ENCODE data around the gene OR1D5. TPM values are rescaled to one million over a fixed set of nuclear protein-coding genes. Genes with fewer than 3 reads are reported as not detected.

OR1D5 gene
- polyA plus RNA-seq, 1 of the 3 experiments (the other 2 are of a cell fraction): not detected

DNA sequence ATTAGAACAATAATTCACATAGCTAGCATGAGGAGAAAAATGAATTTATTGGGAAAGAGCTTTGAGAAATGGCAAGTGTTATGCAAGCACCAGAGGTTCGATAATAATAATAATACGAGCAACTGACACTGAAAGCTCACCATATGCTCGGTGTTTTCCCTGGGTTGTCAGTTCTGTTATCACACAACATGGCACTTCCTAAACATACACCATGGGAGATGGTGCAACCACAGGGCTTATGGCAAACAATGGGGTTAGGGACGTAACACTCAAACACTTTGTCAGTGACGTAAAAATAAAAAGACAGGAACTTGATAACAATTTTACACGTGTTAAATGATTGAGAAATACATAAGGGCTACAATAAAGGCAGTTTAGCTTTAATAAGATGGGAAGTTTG lies 23.7 kb downstream of the OR1D5 start:
- Histone ChIP-seq H3K9me2 (no peaks in the 10 kb centered on the region), H3K4me3 (ENCODE audit: low read depth in 2 of 2, low read length in 1 of 2) (no peak overlapping the region), H3K9me3 (no peaks in the 10 kb centered on the region), H4K20me1 (ENCODE audit: insufficient read depth) (no peaks in the 10 kb centered on the region), H3K4me1 (ENCODE audit: control insufficient read depth in 1 of 2, insufficient read depth in 2 of 2, low read depth in 1 of 2, low read length in 1 of 2) (no peaks in the 10 kb centered on the region), H3K9ac (no peak overlapping the region), H3K27me3 (ENCODE audit: insufficient read depth) (no peaks in the 10 kb centered on the region), H3K36me3 (replicated peaks in 1 of 2; ENCODE audit: control insufficient read depth in 1 of 2, insufficient read depth in 2 of 2, low read length in 1 of 2) (no peaks in the 10 kb centered on the region), H3K79me2 (ENCODE audit: insufficient read depth) (no peaks in the 10 kb centered on the region), H3K27ac (ENCODE audit: low read depth in 2 of 2, low read length in 1 of 2) (no peak overlapping the region), H3F3A (replicated peaks; ENCODE audit: insufficient read depth) (no peaks in the 10 kb centered on the region), H3K4me2 (no peak overlapping the region), H2AFZ (ENCODE audit: low read depth) (no peak overlapping the region)
- ChIA-PET CTCF (interaction anchor here (0.9 to 2.1 kb wide), 7 partner anchors 9 to 608 kb away, joined by 3 to 18 read pairs (median 5); no protein-coding TSS in a partner anchor), POLR2A (interaction anchor here (0.7 to 2.0 kb wide), 3 partner anchors 9 to 252 kb away, joined by 3 to 5 read pairs (median 3); no protein-coding TSS in a partner anchor)
- no peak for TF ChIP-seq POLR2AphosphoS5 (IDR thresholded peaks at IDR 0.05; ENCODE audit: low read depth, low read length)
- no peak for TF ChIP-seq RAD21 (IDR thresholded peaks at IDR 0.05; ENCODE audit: low read length)
- no peak for TF ChIP-seq MEF2A (IDR thresholded peaks at IDR 0.05; ENCODE audit: borderline replicate concordance, low read depth)
- no peak for TF ChIP-seq TEAD4 (IDR thresholded peaks at IDR 0.05; ENCODE audit: borderline replicate concordance, insufficient read depth)
- no peak for TF ChIP-seq RFX5 (IDR thresholded peaks at IDR 0.05; ENCODE audit: low read length)
- TF ChIP-seq TAF1 (IDR thresholded peaks at IDR 0.05; ENCODE audit: borderline replicate concordance, low read depth, low read length): no peak
- TF ChIP-seq, protein P1, sequence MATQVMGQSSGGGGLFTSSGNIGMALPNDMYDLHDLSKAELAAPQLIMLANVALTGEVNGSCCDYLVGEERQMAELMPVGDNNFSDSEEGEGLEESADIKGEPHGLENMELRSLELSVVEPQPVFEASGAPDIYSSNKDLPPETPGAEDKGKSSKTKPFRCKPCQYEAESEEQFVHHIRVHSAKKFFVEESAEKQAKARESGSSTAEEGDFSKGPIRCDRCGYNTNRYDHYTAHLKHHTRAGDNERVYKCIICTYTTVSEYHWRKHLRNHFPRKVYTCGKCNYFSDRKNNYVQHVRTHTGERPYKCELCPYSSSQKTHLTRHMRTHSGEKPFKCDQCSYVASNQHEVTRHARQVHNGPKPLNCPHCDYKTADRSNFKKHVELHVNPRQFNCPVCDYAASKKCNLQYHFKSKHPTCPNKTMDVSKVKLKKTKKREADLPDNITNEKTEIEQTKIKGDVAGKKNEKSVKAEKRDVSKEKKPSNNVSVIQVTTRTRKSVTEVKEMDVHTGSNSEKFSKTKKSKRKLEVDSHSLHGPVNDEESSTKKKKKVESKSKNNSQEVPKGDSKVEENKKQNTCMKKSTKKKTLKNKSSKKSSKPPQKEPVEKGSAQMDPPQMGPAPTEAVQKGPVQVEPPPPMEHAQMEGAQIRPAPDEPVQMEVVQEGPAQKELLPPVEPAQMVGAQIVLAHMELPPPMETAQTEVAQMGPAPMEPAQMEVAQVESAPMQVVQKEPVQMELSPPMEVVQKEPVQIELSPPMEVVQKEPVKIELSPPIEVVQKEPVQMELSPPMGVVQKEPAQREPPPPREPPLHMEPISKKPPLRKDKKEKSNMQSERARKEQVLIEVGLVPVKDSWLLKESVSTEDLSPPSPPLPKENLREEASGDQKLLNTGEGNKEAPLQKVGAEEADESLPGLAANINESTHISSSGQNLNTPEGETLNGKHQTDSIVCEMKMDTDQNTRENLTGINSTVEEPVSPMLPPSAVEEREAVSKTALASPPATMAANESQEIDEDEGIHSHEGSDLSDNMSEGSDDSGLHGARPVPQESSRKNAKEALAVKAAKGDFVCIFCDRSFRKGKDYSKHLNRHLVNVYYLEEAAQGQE (IDR thresholded peaks at IDR 0.05; ENCODE audit: low read depth, low read length): no peak
- no peak for TF ChIP-seq TCF12 (IDR thresholded peaks at IDR 0.05)
- no peak for TF ChIP-seq EP300 (IDR thresholded peaks at IDR 0.05; ENCODE audit: borderline replicate concordance in 1 of 2, low read depth in 1 of 2, low read length in 1 of 2)
- no peak for TF ChIP-seq FOSL2 (IDR thresholded peaks at IDR 0.05; ENCODE audit: borderline replicate concordance, low read depth)
- WGBS (ENCODE audit: low lambda C conversion rate): 59% methylated on average over 6 of the region's 6 CpGs
- no peak for DNase-seq

DNA sequence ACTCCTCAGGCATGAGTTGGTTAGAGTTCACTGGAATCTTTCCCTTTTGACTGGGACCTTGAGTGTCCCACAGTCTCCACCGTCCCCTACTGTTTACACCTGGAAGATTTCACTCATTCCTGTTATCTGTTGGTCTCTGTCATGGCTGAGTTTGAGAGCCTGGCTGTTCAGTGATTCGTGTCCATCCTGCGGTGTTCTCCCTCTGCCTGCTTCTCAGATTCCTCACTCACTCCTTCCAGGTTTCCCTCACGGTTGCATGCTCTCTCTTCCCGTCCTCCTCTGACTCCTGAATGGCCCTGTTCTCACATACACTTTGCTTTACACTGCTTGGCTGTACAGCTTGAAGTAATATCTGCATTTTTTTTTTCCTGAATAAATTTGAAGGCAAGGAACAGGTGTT lies 24.5 kb downstream of the OR1D5 start:
- CTCF ChIA-PET: interaction anchor here (0.9 to 2.1 kb wide), 4 partner anchors 26 to 211 kb away, joined by 3 to 6 read pairs (median 5); no protein-coding TSS in a partner anchor
- H3K9ac ChIP-seq: no peak overlapping the region
- no peak for TF ChIP-seq TAF1 (IDR thresholded peaks at IDR 0.05; ENCODE audit: borderline replicate concordance, low read depth, low read length)
- TF ChIP-seq RAD21 (IDR thresholded peaks at IDR 0.05; ENCODE audit: low read length): peak; percentile 19; the same call in 1 of the 2 replicates
- TF ChIP-seq SIN3A (IDR thresholded peaks at IDR 0.05; ENCODE audit: borderline replicate concordance, low read depth, low read length): no peak
- TF ChIP-seq ZBTB33 (IDR thresholded peaks at IDR 0.05; ENCODE audit: borderline replicate concordance, low read depth): no peak
- TF ChIP-seq ELF1 (IDR thresholded peaks at IDR 0.05): no peak
- H3K36me3 ChIP-seq (replicated peaks in 1 of 2; ENCODE audit: control insufficient read depth in 1 of 2, insufficient read depth in 2 of 2, low read length in 1 of 2): no peaks in the 10 kb centered on the region
- H3K27ac ChIP-seq (ENCODE audit: low read depth in 2 of 2, low read length in 1 of 2): no peak overlapping the region
- POLR2A ChIA-PET: interaction anchor here (0.7 to 2.0 kb wide), 3 partner anchors 8 to 252 kb away, joined by 3 to 5 read pairs (median 3); no protein-coding TSS in a partner anchor
- no peak overlapping the region for H3K4me3 ChIP-seq (ENCODE audit: low read depth in 2 of 2, low read length in 1 of 2)
- no peaks in the 10 kb centered on the region for H3K4me1 ChIP-seq (ENCODE audit: control insufficient read depth in 1 of 2, insufficient read depth in 2 of 2, low read depth in 1 of 2, low read length in 1 of 2)
- 35% methylated on average over 5 of the region's 5 CpGs for WGBS (ENCODE audit: low lambda C conversion rate)
- no peaks in the 10 kb centered on the region for H4K20me1 ChIP-seq (ENCODE audit: insufficient read depth)
- no peaks in the 10 kb centered on the region for H3K9me2 ChIP-seq
- no peaks in the 10 kb centered on the region for H3K79me2 ChIP-seq (ENCODE audit: insufficient read depth)
- H2AFZ ChIP-seq (ENCODE audit: low read depth): no peak overlapping the region
- no peaks in the 10 kb centered on the region for H3K27me3 ChIP-seq (ENCODE audit: insufficient read depth)
- H3F3A ChIP-seq (replicated peaks; ENCODE audit: insufficient read depth): no peaks in the 10 kb centered on the region
- DNase-seq: no peak
- H3K4me2 ChIP-seq: no peak overlapping the region
- no peaks in the 10 kb centered on the region for H3K9me3 ChIP-seq

All from SK-N-SH (cell line).